IMR-90 (cell line): ENCODE measurements around the gene FAS.

Experiments used
- CTCF ChIP-seq: conservative IDR thresholded peaks from 2 replicates; pipeline ENCODE4 v1.5.1; 2012; ENCODE audit warnings: mild to moderate bottlenecking, low read depth, low read length, improper control_type of control experiment
- MAZ ChIP-seq: IDR thresholded peaks from 2 replicates; pipeline ENCODE4 v1.6.1; 2012; ENCODE audit warnings: low read depth, mild to moderate bottlenecking, low read length, improper control_type of control experiment, moderate library complexity, borderline replicate concordance
- POLR2A ChIP-seq: IDR thresholded peaks from 2 replicates; pipeline ENCODE4 v1.6.1; 2012; ENCODE audit warnings: mild to moderate bottlenecking, low read depth, low read length
- RAD21 ChIP-seq: IDR thresholded peaks from 2 replicates; pipeline ENCODE4 v1.6.1; 2012; ENCODE audit warnings: low read length, improper control_type of control experiment
- RCOR1 ChIP-seq: IDR thresholded peaks from 2 replicates; pipeline ENCODE4 v1.6.1; 2012; ENCODE audit warnings: mild to moderate bottlenecking, low read length, improper control_type of control experiment; ENCODE audit not compliant: insufficient replicate concordance
- SMC3 ChIP-seq: fragments of 150-350 bp; IDR thresholded peaks from 2 replicates; pipeline ENCODE4 v1.6.1; 2016; ENCODE audit warnings: low read depth, mild to moderate bottlenecking, antibody characterized with exemption, low read length, moderate library complexity

DNA sequence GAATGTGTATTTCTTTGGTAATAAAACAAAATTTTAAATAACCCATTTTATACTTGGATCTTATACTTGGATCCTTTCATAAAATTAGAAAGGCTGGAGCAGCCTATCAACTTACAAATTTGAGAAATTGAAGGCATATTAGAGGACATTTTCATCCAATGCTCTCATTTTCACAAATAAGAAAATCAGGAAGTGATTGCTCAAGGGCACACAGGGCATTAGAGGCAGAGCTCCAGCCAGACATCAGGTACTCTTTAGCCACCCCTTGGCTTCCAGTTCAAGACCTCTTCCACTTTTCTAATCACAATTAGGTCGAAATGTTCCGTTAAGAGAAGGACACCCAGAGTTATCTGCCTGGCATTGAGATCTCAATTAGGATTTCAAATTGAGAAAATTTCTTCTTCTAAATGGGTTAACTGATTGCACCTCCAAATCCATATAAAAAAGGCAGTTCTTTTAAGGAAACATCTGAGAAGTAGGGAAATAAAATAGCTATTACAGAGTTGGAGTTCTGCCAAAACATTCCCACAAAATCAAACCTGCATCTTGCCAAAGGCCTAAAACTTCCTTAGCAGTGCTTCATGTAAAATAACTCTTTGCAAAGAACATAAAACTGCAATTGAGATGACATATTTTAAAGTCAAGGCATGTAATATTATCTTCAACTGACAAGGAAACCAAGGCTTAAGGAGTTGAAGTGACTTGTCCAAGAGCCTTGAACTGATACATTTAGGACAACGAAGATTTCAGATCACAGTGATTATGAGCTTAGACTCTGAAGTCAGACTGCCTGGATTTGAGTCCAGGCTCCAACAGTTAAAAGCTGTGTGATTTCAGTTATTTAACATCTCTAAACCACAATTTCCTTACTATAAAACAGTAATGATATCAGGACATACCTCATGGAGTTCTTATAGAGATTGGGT lies 40.4 kb upstream of the FAS start:
- TF ChIP-seq CTCF (no peak), SMC3 (no peak), POLR2A (no peak), RAD21 (no peak), MAZ (no peak), RCOR1 (no peak)
